GM12878 (cell line): ENCODE data around the gene IQUB. TPM values are rescaled to one million over a fixed set of nuclear protein-coding genes. Genes with fewer than 3 reads are reported as not detected.

ENCODE experiments used
- ATAC-seq: fragments of 200-7000 bp; cut with Tn5 transposase; 3 replicates; pipeline ENCODE4 v1.9.1; 2020; ENCODE audit warnings: mild to moderate bottlenecking, moderate library complexity
- BruUV-seq: library from RNA; stranded (reverse); fragments of 400-500 nt; replicated peaks from 2 replicates; lab custom pipeline; 2021; lab: Mats Ljungman, UMichigan
- CTCF ChIA-PET: fragments of 300-600 bp; sonication (Branson Sonifier 250); formaldehyde crosslinking; extraction: SDS; loops from one replicate; lab custom pipeline; 2021; ENCODE audit warnings: inconsistent platforms; lab: Yijun Ruan, JAX
- POLR2A ChIA-PET: fragments of 350-600 bp; formaldehyde crosslinking; extraction: SDS; loops from one replicate; lab custom pipeline; 2021; ENCODE audit warnings: inconsistent platforms; lab: Charles Lee
- RAD21 ChIA-PET: fragments of 300-600 bp; sonication (Branson Sonifier 250); formaldehyde crosslinking; loops from one replicate; lab custom pipeline; 2023; ENCODE audit warnings: antibody characterized with exemption; ENCODE audit not compliant: unreplicated experiment; lab: Charles Lee
- SMC1A ChIA-PET: fragments of 300-600 bp; sonication (Branson Sonifier 250); formaldehyde crosslinking; loops from one replicate; lab custom pipeline; 2023; ENCODE audit not compliant: unreplicated experiment, uncharacterized antibody; lab: Charles Lee
- DNase-seq: peaks from one replicate; pipeline ENCODE4 v3.0.0-alpha.2; 2011; ENCODE audit warnings: low read depth, low spot score
- FAIRE-seq: peaks from 3 replicates; lab custom pipeline; 2011; peaks lifted over from hg19 to GRCh38; lab: Jason Lieb, UNC
- H2AFZ ChIP-seq: 2 replicates; pipeline ENCODE4 v1.6.0; 2011; ENCODE audit warnings: low read depth, low read length, control low read depth; ENCODE audit not compliant: control insufficient read depth
- H3K27ac ChIP-seq: 2 replicates; pipeline ENCODE4 v1.5.1; 2011; ENCODE audit warnings: control low read depth; ENCODE audit not compliant: control insufficient read depth, insufficient read depth
- H3K27me3 ChIP-seq, 2 experiments: replicated peaks in 1 of 2; 2 replicates each; pipeline versions ENCODE4 v1.6.0 to v1.6.1; 2011; ENCODE audit warnings: low read length in 1 of 2; ENCODE audit not compliant: control insufficient read depth in 2 of 2, insufficient read depth in 2 of 2
- H3K36me3 ChIP-seq, 2 experiments: 2 replicates each; pipeline ENCODE4 v1.5.1; 2011; ENCODE audit warnings: low read length in 1 of 2; ENCODE audit not compliant: control insufficient read depth in 2 of 2, insufficient read depth in 2 of 2
- H3K4me1 ChIP-seq: 2 replicates; pipeline ENCODE4 v1.6.1; 2011; ENCODE audit warnings: mild to moderate bottlenecking, low read length, moderate library complexity, mixed read lengths; ENCODE audit not compliant: control insufficient read depth, insufficient read depth
- H3K4me2 ChIP-seq: 2 replicates; pipeline ENCODE4 v1.6.0; 2011; ENCODE audit warnings: control low read depth; ENCODE audit not compliant: control insufficient read depth, insufficient read depth
- H3K4me3 ChIP-seq: fragments of 200-600 bp; sonication (generic); 2 replicates; pipeline ENCODE4 v1.5.1; 2016
- H3K79me2 ChIP-seq: 2 replicates; pipeline ENCODE4 v1.6.0; 2011; ENCODE audit warnings: low read length; ENCODE audit not compliant: control insufficient read depth, insufficient read depth
- H3K9ac ChIP-seq: 2 replicates; pipeline ENCODE4 v1.8.0; 2011; ENCODE audit warnings: low read length, control low read depth, mixed read lengths; ENCODE audit not compliant: control insufficient read depth, insufficient read depth
- H3K9me3 ChIP-seq: replicated peaks from 3 replicates; pipeline ENCODE4 v1.5.1; 2011; ENCODE audit warnings: mild to moderate bottlenecking, low read length; ENCODE audit not compliant: control insufficient read depth, insufficient read depth
- H4K20me1 ChIP-seq: 2 replicates; pipeline ENCODE4 v1.6.0; 2011; ENCODE audit not compliant: control insufficient read depth, insufficient read depth
- CBX5 ChIP-seq: sonication (generic); IDR thresholded peaks from 2 replicates; pipeline ENCODE4 v1.6.1; 2016; ENCODE audit warnings: low read depth, moderate library complexity, mild to moderate bottlenecking, inconsistent platforms
- CHD1 ChIP-seq: IDR thresholded peaks from 2 replicates; pipeline ENCODE4 v1.6.1; 2012; ENCODE audit warnings: low read depth, low read length, improper control_type of control experiment
- CHD4 ChIP-seq: fragments of 200-600 bp; sonication (generic); IDR thresholded peaks from 2 replicates; pipeline ENCODE4 v1.6.1; 2016; ENCODE audit warnings: mild to moderate bottlenecking
- E2F8 ChIP-seq: fragments of 450-650 bp; IDR thresholded peaks from 2 replicates; pipeline ENCODE4 v1.6.1; 2018; ENCODE audit warnings: mild to moderate bottlenecking, low read depth, moderate library complexity; ENCODE audit not compliant: partially characterized antibody
- EGR1 ChIP-seq, 2 experiments: IDR thresholded peaks; 1 replicate in 1 of 2; 2 replicates in 1 of 2; pipeline ENCODE4 v1.6.1; 2011 to 2012; ENCODE audit warnings: low read depth in 2 of 2, low read length in 2 of 2, borderline replicate concordance in 1 of 2, mild to moderate bottlenecking in 1 of 2, moderate library complexity in 1 of 2
- FOS ChIP-seq: IDR thresholded peaks from 3 replicates; pipeline ENCODE4 v1.6.1; 2011; ENCODE audit warnings: borderline replicate concordance; ENCODE audit not compliant: insufficient read length; ENCODE audit errors: extremely low read depth
- MTA3 ChIP-seq: IDR thresholded peaks from 2 replicates; pipeline ENCODE4 v1.6.1; 2012; ENCODE audit warnings: low read length, inconsistent platforms, borderline replicate concordance
- MYC ChIP-seq: IDR thresholded peaks from 2 replicates; pipeline ENCODE4 v1.6.1; 2011; ENCODE audit warnings: mild to moderate bottlenecking, low read length, moderate library complexity, inconsistent platforms; ENCODE audit not compliant: insufficient read depth, insufficient replicate concordance, insufficient read length, severe bottlenecking
- NFXL1 ChIP-seq: fragments of 450-650 bp; IDR thresholded peaks from 2 replicates; pipeline ENCODE4 v1.6.1; 2017; ENCODE audit warnings: antibody characterized with exemption, mild to moderate bottlenecking, borderline replicate concordance
- RBBP5 ChIP-seq: fragments of 200-600 bp; sonication (generic); conservative IDR thresholded peaks from 2 replicates; pipeline ENCODE4 v1.6.1; 2016
- SMAD1 ChIP-seq: fragments of 450-650 bp; IDR thresholded peaks from 2 replicates; pipeline ENCODE4 v1.6.1; 2018; ENCODE audit warnings: mild to moderate bottlenecking, low read depth; ENCODE audit not compliant: partially characterized antibody
- ZNF217 ChIP-seq: fragments of 450-650 bp; IDR thresholded peaks from 2 replicates; pipeline ENCODE4 v1.6.1; 2017; ENCODE audit warnings: antibody characterized with exemption, mild to moderate bottlenecking
- ZSCAN29 ChIP-seq: fragments of 450-650 bp; IDR thresholded peaks from 2 replicates; pipeline ENCODE4 v1.6.1; 2017; ENCODE audit warnings: mild to moderate bottlenecking, moderate library complexity
- WGBS: methylation state at CpG from one replicate; pipeline ENCODE4 v1.1.6; 2016; ENCODE audit warnings: low lambda C conversion rate; ENCODE audit not compliant: insufficient replicate concordance, insufficient coverage; ENCODE audit errors: missing lambda C conversion rate; 5-methylcytosine and 5-hydroxymethylcytosine counted together
- in situ Hi-C: fragments of 300-500 bp; cut with MboI; formaldehyde crosslinking; loops from 9 replicates; pipeline ENCODE4 v1.14.3; 2018; ENCODE audit warnings: mixed read lengths
- intact Hi-C: fragments of 100-400 bp; cut with micrococcal nuclease; formaldehyde crosslinking; loops from one replicate; pipeline ENCODE4 v1.14.2; 2022; ENCODE audit not compliant: unreplicated experiment
- polyA plus RNA-seq, 11 experiments: library from polyadenylated mRNA; depleted of rRNA in 4 of 11; unstranded in 6 of 11; stranded (reverse) in 5 of 11; fragments of >200 nt; fragmentation: Nextera tagmentation in 4 of 11; fragmentation: Illumina TruSeq in 1 of 11; extraction: Ambion mirVana in 4 of 11; extraction: Trizol in 1 of 11; gene quantifications; 1 replicate in 1 of 11; 2 replicates in 10 of 11; pipeline versions ENCODE4 v1.2.1 to v1.2.3, GENCODE V29; 2011 to 2016; ENCODE audit warnings: inconsistent platforms in 2 of 11, missing spikeins in 2 of 11, low read depth in 1 of 11
- total RNA-seq, 4 experiments: library from RNA; depleted of rRNA in 3 of 4; stranded (reverse); fragments of >200 nt in 3 of 4; fragmentation: Illumina TruSeq in 1 of 4; extraction: Trizol in 1 of 4; gene quantifications; 2 replicates each; pipeline versions ENCODE4 v1.2.1 to v1.2.3, GENCODE V29; 2013 to 2021
- TF ChIP-seq, protein P1 (sequence below): IDR thresholded peaks from 2 replicates; pipeline ENCODE4 v1.6.1; 2012; ENCODE audit warnings: improper control_type of control experiment, low read depth, low read length; ENCODE audit not compliant: insufficient replicate concordance
- TF ChIP-seq, protein P2 (sequence below): fragments of 450-650 bp; IDR thresholded peaks from 2 replicates; pipeline ENCODE4 v1.6.1; 2017; ENCODE audit warnings: low read depth, mild to moderate bottlenecking, moderate library complexity

IQUB gene
- total and polyA plus RNA-seq, 10 of the 15 experiments (the other 5 are each of a cell fraction or from before 2014, with no cell fraction given): 0.04 to 0.08 TPM; not detected in 8

DNA sequence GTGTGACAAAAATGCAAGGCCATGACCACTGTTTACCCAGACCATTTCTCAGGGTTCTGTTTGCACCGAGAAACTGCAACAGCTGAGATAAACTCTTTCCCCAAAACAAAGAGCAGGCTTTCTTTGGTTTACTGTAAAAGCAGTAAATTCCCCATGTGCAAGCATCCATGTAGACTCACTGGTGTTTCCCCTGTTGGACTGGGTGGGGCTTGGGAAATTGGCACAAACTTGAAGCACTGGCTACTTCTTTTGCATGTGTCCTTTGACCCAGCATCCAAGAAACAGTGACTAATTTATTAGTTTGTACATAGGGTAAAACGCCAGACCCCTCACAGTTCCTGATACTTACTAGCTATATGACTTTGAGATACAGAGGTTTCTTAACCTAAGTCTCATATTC, 12.3 kb downstream of the IQUB start:
- ATAC-seq (no peak), FAIRE-seq (no peak), DNase-seq (no peak)
- intact Hi-C loops: no loop called here
- no peaks in the 10 kb centered on the region for H3K79me2 ChIP-seq
- RAD21 ChIA-PET: interaction anchor here (1.5 kb wide), 1 partner anchor 28 kb away, joined by 4 read pairs; no protein-coding TSS in a partner anchor
- H4K20me1 ChIP-seq: no peaks in the 10 kb centered on the region
- CTCF ChIA-PET: no interaction called here
- 47% methylated on average over 2 of the region's 2 CpGs for WGBS
- TF ChIP-seq RBBP5 (no peak), EGR1 (IDR thresholded peaks at IDR 0.05; ENCODE audit: borderline replicate concordance in 1 of 2, low read depth in 2 of 2, low read length in 2 of 2) (no peak), CHD1 (no peak), SMAD1 (no peak), ZNF217 (no peak), NFXL1 (no peak), MTA3 (no peak), ZSCAN29 (no peak), E2F8 (no peak), MYC (no peak), CBX5 (no peak), FOS (no peak), CHD4 (no peak)
- TF ChIP-seq, protein P1, sequence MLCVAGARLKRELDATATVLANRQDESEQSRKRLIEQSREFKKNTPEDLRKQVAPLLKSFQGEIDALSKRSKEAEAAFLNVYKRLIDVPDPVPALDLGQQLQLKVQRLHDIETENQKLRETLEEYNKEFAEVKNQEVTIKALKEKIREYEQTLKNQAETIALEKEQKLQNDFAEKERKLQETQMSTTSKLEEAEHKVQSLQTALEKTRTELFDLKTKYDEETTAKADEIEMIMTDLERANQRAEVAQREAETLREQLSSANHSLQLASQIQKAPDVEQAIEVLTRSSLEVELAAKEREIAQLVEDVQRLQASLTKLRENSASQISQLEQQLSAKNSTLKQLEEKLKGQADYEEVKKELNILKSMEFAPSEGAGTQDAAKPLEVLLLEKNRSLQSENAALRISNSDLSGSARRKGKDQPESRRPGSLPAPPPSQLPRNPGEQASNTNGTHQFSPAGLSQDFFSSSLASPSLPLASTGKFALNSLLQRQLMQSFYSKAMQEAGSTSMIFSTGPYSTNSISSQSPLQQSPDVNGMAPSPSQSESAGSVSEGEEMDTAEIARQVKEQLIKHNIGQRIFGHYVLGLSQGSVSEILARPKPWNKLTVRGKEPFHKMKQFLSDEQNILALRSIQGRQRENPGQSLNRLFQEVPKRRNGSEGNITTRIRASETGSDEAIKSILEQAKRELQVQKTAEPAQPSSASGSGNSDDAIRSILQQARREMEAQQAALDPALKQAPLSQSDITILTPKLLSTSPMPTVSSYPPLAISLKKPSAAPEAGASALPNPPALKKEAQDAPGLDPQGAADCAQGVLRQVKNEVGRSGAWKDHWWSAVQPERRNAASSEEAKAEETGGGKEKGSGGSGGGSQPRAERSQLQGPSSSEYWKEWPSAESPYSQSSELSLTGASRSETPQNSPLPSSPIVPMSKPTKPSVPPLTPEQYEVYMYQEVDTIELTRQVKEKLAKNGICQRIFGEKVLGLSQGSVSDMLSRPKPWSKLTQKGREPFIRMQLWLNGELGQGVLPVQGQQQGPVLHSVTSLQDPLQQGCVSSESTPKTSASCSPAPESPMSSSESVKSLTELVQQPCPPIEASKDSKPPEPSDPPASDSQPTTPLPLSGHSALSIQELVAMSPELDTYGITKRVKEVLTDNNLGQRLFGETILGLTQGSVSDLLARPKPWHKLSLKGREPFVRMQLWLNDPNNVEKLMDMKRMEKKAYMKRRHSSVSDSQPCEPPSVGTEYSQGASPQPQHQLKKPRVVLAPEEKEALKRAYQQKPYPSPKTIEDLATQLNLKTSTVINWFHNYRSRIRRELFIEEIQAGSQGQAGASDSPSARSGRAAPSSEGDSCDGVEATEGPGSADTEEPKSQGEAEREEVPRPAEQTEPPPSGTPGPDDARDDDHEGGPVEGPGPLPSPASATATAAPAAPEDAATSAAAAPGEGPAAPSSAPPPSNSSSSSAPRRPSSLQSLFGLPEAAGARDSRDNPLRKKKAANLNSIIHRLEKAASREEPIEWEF: no peak
- TF ChIP-seq, protein P2, sequence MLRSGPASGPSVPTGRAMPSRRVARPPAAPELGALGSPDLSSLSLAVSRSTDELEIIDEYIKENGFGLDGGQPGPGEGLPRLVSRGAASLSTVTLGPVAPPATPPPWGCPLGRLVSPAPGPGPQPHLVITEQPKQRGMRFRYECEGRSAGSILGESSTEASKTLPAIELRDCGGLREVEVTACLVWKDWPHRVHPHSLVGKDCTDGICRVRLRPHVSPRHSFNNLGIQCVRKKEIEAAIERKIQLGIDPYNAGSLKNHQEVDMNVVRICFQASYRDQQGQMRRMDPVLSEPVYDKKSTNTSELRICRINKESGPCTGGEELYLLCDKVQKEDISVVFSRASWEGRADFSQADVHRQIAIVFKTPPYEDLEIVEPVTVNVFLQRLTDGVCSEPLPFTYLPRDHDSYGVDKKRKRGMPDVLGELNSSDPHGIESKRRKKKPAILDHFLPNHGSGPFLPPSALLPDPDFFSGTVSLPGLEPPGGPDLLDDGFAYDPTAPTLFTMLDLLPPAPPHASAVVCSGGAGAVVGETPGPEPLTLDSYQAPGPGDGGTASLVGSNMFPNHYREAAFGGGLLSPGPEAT: no peak
- no peaks in the 10 kb centered on the region for H3K27me3 ChIP-seq
- H3K4me1 ChIP-seq: no peaks in the 10 kb centered on the region
- no peaks in the 10 kb centered on the region for H3K9me3 ChIP-seq
- POLR2A ChIA-PET: no interaction called here
- no peak overlapping the region for H3K27ac ChIP-seq
- H2AFZ ChIP-seq: no peak overlapping the region
- H3K36me3 ChIP-seq: no peaks in the 10 kb centered on the region
- no TSS peak for BruUV-seq
- no peak overlapping the region for H3K9ac ChIP-seq
- no peak overlapping the region for H3K4me3 ChIP-seq
- in situ Hi-C loops: no loop called here
- no peak overlapping the region for H3K4me2 ChIP-seq
- SMC1A ChIA-PET: no interaction called here
